Loucy (cell line): ENCODE data around the gene OBI1.

ENCODE experiments used
- EZH2phosphoT487 ChIP-seq: fragments of 200-600 bp; IDR thresholded peaks from 2 replicates; pipeline ENCODE4 v1.6.1; 2018; ENCODE audit warnings: antibody characterized with exemption, mild to moderate bottlenecking, moderate library complexity, borderline replicate concordance
- TF ChIP-seq, protein P1 (sequence below): fragments of 200-600 bp; sonication (generic); conservative IDR thresholded peaks from 2 replicates; pipeline ENCODE4 v1.5.1; 2014; ENCODE audit warnings: mild to moderate bottlenecking, antibody characterized with exemption, low read length

DNA sequence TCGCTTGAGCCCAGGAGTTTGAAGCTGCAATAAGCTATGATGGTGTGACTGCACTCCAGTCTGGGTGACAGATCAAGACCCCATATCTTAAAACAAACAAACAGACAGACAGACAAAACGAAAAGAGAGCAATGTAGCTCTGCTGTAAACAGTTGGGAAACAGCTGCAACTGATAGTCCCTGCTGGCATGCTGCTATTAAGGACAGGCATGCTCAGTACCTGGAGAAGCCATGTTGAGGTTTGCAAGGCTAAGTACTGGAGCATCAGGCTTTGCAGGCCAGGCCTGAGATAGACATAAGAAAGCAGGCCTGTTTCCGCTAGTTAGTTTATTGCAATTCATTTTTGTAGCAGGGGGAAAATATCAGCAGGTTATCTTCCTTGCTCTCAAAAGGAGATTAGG is 16.2 kb upstream of the OBI1 start:
- TF ChIP-seq, protein P1, sequence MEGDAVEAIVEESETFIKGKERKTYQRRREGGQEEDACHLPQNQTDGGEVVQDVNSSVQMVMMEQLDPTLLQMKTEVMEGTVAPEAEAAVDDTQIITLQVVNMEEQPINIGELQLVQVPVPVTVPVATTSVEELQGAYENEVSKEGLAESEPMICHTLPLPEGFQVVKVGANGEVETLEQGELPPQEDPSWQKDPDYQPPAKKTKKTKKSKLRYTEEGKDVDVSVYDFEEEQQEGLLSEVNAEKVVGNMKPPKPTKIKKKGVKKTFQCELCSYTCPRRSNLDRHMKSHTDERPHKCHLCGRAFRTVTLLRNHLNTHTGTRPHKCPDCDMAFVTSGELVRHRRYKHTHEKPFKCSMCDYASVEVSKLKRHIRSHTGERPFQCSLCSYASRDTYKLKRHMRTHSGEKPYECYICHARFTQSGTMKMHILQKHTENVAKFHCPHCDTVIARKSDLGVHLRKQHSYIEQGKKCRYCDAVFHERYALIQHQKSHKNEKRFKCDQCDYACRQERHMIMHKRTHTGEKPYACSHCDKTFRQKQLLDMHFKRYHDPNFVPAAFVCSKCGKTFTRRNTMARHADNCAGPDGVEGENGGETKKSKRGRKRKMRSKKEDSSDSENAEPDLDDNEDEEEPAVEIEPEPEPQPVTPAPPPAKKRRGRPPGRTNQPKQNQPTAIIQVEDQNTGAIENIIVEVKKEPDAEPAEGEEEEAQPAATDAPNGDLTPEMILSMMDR: no peak
- TF ChIP-seq EZH2phosphoT487: no peak
